Activated CD8-positive, alpha-beta T cell treated with anti-CD3 and anti-CD28 coated beads for 36 hours (primary cell): ENCODE data around the gene SWI5. TPM values are rescaled to one million over a fixed set of nuclear protein-coding genes. Genes with fewer than 3 reads are reported as not detected.

Source experiments
- ATAC-seq: fragments of 200-7000 bp; cut with Tn5 transposase; one replicate; pipeline ENCODE4 v1.10.0; 2021; ENCODE audit warnings: mild to moderate bottlenecking, moderate library complexity
- CTCF ChIA-PET: fragments of 350-600 bp; sonication (Branson Sonifier 250); formaldehyde crosslinking; loops from one replicate; lab custom pipeline; 2021; ENCODE audit warnings: antibody characterized with exemption; lab: Charles Lee
- POLR2A ChIA-PET: fragments of 350-600 bp; sonication (Branson Sonifier 250); formaldehyde crosslinking; loops from one replicate; lab custom pipeline; 2021; ENCODE audit warnings: antibody characterized with exemption; lab: Charles Lee
- DNase-seq: peaks from one replicate; pipeline ENCODE4 v3.0.0-alpha.2; 2020
- H3K27ac Mint-ChIP-seq: one replicate; pipeline ENCODE4 v1.8.0; 2021; ENCODE audit warnings: mild to moderate bottlenecking, mixed read lengths
- H3K27me3 Mint-ChIP-seq: one replicate; pipeline ENCODE4 v1.8.0; 2021; ENCODE audit warnings: mixed read lengths
- H3K36me3 Mint-ChIP-seq: one replicate; pipeline ENCODE4 v1.8.0; 2021; ENCODE audit warnings: low read depth, mixed read lengths
- H3K4me1 Mint-ChIP-seq: one replicate; pipeline ENCODE4 v1.8.0; 2021; ENCODE audit warnings: low read depth, mixed read lengths
- H3K4me3 Mint-ChIP-seq: one replicate; pipeline ENCODE4 v1.8.0; 2021; ENCODE audit warnings: mild to moderate bottlenecking, moderate library complexity, mixed read lengths
- H3K9me3 Mint-ChIP-seq: one replicate; pipeline ENCODE4 v1.8.0; 2021; ENCODE audit warnings: mixed read lengths
- CTCF ChIP-seq: fragments of 200-600 bp; IDR thresholded peaks from one replicate; pipeline ENCODE4 v1.8.0; 2022; ENCODE audit warnings: antibody characterized with exemption, mild to moderate bottlenecking
- intact Hi-C: fragments of 100-400 bp; cut with micrococcal nuclease; formaldehyde crosslinking; loops from one replicate; pipeline ENCODE4 v1.10.0; 2022
- microRNA-seq: library from miRNA; unstranded; fragments of <30 nt; microRNA quantifications from one replicate; pipeline ENCODE4 v1.2.0, GENCODE V29; 2022; ENCODE audit warnings: borderline microRNAs expressed, borderline replicate concordance
- total RNA-seq, 2 experiments: library from RNA; stranded (reverse); gene quantifications; one replicate each; pipeline ENCODE4 v1.2.3, GENCODE V29; 2021

The SWI5 gene
- total RNA-seq, 2 experiments from 2014 or later: 12.4 to 13.3 TPM

GRCh38 chr9:128335914-128336313, 59.8 kb downstream of the SWI5 start:
- H3K4me3 Mint-ChIP-seq: no peak overlapping the region
- intact Hi-C loops: no loop called here
- peaks cover 3% of the 10 kb centered on the region for H3K4me1 Mint-ChIP-seq
- H3K36me3 Mint-ChIP-seq: peaks cover 7% of the 10 kb centered on the region
- H3K27me3 Mint-ChIP-seq: no peaks in the 10 kb centered on the region
- CTCF ChIA-PET: interaction anchor here (1.4 to 2.5 kb wide), 3 partner anchors 26 to 94 kb away, joined by 3 to 14 read pairs (median 8); no protein-coding TSS in a partner anchor
- POLR2A ChIA-PET: interaction anchor here (0.7 to 1.5 kb wide), 3 partner anchors 11 to 19 kb away, joined by 3 to 7 read pairs (median 7); partner anchors contain the start of genes COQ4 and TRUB2
- TF ChIP-seq CTCF: no peak
- H3K9me3 Mint-ChIP-seq: no peaks in the 10 kb centered on the region
- ATAC-seq (no peak), DNase-seq (no peak)
- no peak overlapping the region for H3K27ac Mint-ChIP-seq

DNA sequence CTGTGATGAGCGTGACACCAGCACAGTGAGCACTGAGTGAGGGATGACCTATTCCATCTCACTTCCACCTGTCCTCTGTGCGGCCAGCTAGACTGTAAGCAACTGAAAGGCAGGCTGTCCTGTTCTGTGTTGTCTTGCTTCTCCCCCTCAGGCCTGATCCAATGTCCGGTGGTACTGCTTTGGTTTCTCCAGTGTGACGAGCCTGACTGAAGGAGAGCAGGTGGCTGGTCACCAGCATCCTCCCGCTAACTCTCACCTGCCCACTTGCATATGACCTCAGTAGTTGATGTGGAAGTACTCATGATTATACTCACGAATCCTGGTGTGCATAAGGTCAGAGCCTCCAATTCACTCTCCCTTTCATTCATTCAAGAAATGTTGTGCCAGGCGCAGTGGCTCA, 61.9 kb downstream of the SWI5 start:
- no peak for DNase-seq
- no peak overlapping the region for H3K27ac Mint-ChIP-seq
- CTCF ChIA-PET: interaction anchor here (2.7 kb wide), 1 partner anchor 42 kb away, joined by 8 read pairs; no protein-coding TSS in a partner anchor
- intact Hi-C loops: no loop called here
- H3K27me3 Mint-ChIP-seq: no peaks in the 10 kb centered on the region
- H3K4me3 Mint-ChIP-seq: no peak overlapping the region
- H3K4me1 Mint-ChIP-seq: peaks cover 6% of the 10 kb centered on the region
- POLR2A ChIA-PET: no interaction called here
- no peaks in the 10 kb centered on the region for H3K36me3 Mint-ChIP-seq
- no peak for ATAC-seq
- H3K9me3 Mint-ChIP-seq: no peaks in the 10 kb centered on the region
- no peak for TF ChIP-seq CTCF

Small RNA genes within 50 kb of the gene (microRNA-seq; reads per million reads assigned to microRNA genes)
- gene MIR199B (9.1 reads per million, percentile 32 among the genes with 10 or more reads in this experiment), gene MIR3154 (not detected)

Other genes with a start within 250 kb of the SWI5 start
- gene NAIF1, start 209.0 kb upstream of the SWI5 start, total RNA-seq: 10 to 100 TPM in 1 of 2 experiments, 1 to 10 TPM in 1; 8.4 to 11.8 TPM
- 10 to 100 TPM; 12.9 to 14.6 TPM for gene SLC25A25, start 208.0 kb upstream of the SWI5 start, total RNA-seq
- 10 to 100 TPM; 40.8 to 49.5 TPM for gene PTGES2, start 148.5 kb upstream of the SWI5 start, total RNA-seq
- gene LCN2, start 126.8 kb upstream of the SWI5 start, total RNA-seq: not detected
- gene BBLN, start 116.0 kb upstream of the SWI5 start, total RNA-seq: 100 to 1,000 TPM; 127 to 132 TPM
- 10 to 100 TPM; 75.7 to 77.1 TPM for gene CIZ1, start 84.7 kb upstream of the SWI5 start, total RNA-seq
- gene DNM1, start 72.9 kb upstream of the SWI5 start, total RNA-seq: under 1 TPM; 0.36 to 0.59 TPM
- gene GOLGA2, start 269 bp upstream of the SWI5 start, total RNA-seq: 10 to 100 TPM; 29.8 to 34.6 TPM
- gene TRUB2, start 46.2 kb downstream of the SWI5 start, total RNA-seq: 10 to 100 TPM; 29.7 to 30.1 TPM
- gene COQ4, start 46.6 kb downstream of the SWI5 start, total RNA-seq: 10 to 100 TPM; 31.9 to 33.5 TPM
- 10 to 100 TPM; 10.5 to 11.2 TPM for gene SLC27A4, start 64.3 kb downstream of the SWI5 start, total RNA-seq
- gene URM1, start 95.1 kb downstream of the SWI5 start, total RNA-seq: 10 to 100 TPM; 56.3 to 60.2 TPM
- gene CERCAM, start 144.6 kb downstream of the SWI5 start, total RNA-seq: 1 to 10 TPM; 3.3 to 3.5 TPM
- gene ODF2, start 179.7 kb downstream of the SWI5 start, total RNA-seq: 10 to 100 TPM; 79.3 to 83.6 TPM
- 10 to 100 TPM; 46.8 to 48.2 TPM for gene GLE1, start 228.4 kb downstream of the SWI5 start, total RNA-seq